ENCODE results near the gene BRD9.
"Not testable (repeated sequence)": the region's sequence is repeated elsewhere in the genome, so short reads cannot be mapped to it uniquely, and the experiment has no call there.

DNA sequence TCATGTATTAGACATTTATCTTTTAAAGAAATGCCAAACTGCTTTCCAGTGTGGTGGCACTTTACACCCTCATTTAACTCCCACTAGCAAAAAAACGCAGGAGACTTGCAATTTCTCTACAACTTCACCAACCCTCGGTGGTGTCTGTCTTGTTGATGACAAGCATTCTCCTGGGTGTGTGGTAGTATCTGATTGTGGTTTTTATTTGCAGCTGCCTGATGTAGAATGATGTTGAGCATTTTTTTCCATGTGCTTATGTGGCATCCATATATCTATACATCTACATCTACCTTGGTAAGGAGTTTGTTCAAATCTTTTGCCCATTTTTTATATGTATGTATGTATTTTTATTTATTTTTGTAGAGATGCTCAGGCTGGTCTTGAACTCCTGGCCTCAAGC lies 58.6 kb downstream of the BRD9 start:
- TF ChIP-seq, protein P1, sequence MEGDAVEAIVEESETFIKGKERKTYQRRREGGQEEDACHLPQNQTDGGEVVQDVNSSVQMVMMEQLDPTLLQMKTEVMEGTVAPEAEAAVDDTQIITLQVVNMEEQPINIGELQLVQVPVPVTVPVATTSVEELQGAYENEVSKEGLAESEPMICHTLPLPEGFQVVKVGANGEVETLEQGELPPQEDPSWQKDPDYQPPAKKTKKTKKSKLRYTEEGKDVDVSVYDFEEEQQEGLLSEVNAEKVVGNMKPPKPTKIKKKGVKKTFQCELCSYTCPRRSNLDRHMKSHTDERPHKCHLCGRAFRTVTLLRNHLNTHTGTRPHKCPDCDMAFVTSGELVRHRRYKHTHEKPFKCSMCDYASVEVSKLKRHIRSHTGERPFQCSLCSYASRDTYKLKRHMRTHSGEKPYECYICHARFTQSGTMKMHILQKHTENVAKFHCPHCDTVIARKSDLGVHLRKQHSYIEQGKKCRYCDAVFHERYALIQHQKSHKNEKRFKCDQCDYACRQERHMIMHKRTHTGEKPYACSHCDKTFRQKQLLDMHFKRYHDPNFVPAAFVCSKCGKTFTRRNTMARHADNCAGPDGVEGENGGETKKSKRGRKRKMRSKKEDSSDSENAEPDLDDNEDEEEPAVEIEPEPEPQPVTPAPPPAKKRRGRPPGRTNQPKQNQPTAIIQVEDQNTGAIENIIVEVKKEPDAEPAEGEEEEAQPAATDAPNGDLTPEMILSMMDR (IDR thresholded peaks at IDR 0.05; ENCODE audit: insufficient read depth, low read depth, low read length) = not testable (repeated sequence)
- not testable (repeated sequence) for TF ChIP-seq EZH2 (IDR thresholded peaks at IDR 0.05; ENCODE audit: insufficient read depth, low read length)

All from astrocyte (in vitro differentiated cells and primary cell).